Cardiac muscle cell (in vitro differentiated cells and primary cell): ENCODE measurements around the gene FHOD3. TPM values are rescaled to one million over a fixed set of nuclear protein-coding genes. Genes with fewer than 3 reads are reported as not detected.
"Not testable (repeated sequence)": the region's sequence is repeated elsewhere in the genome, so short reads cannot be mapped to it uniquely, and the experiment has no call there.

Experiments
- DNase-seq, 2 donors: peaks; one replicate each; pipeline versions ENCODE4 v3.0.0 to v3.0.0-alpha.2; 2010 to 2017; ENCODE audit warnings: low read depth in 1 of 2, low spot score in 1 of 2
- H3K27ac ChIP-seq: fragments of 200-600 bp; sonication (generic); 2 replicates; pipeline ENCODE4 v1.5.1; 2016
- H3K27me3 ChIP-seq: fragments of 200-600 bp; sonication (generic); 2 replicates; pipeline ENCODE4 v1.6.0; 2016; ENCODE audit warnings: control low read depth
- H3K36me3 ChIP-seq: fragments of 200-600 bp; sonication (generic); 2 replicates; pipeline ENCODE4 v1.5.1; 2016; ENCODE audit warnings: control low read depth
- H3K4me1 ChIP-seq: fragments of 200-600 bp; sonication (generic); 2 replicates; pipeline ENCODE4 v1.8.1; 2017; ENCODE audit warnings: low read depth, mild to moderate bottlenecking, mixed run types
- H3K4me3 ChIP-seq: fragments of 200-600 bp; sonication (generic); 2 replicates; pipeline ENCODE4 v1.5.1; 2016; ENCODE audit warnings: mild to moderate bottlenecking
- H3K9me3 ChIP-seq: fragments of 200-600 bp; sonication (generic); 2 replicates; pipeline ENCODE4 v1.5.1; 2017; ENCODE audit warnings: low read depth, mild to moderate bottlenecking, control low read depth
- CTCF ChIP-seq: IDR thresholded peaks from 2 replicates; pipeline ENCODE4 v1.5.1; 2012; ENCODE audit warnings: low read depth, mild to moderate bottlenecking, low read length
- polyA plus RNA-seq: library from polyadenylated mRNA; unstranded; fragments of >200 nt; fragmentation: Nextera tagmentation; extraction: Ambion mirVana; gene quantifications from 2 replicates; pipeline ENCODE4 v1.2.1, GENCODE V29; 2016
- total RNA-seq: library from RNA; depleted of rRNA; stranded (reverse); fragments of >200 nt; gene quantifications from 2 replicates; pipeline ENCODE4 v1.2.3, GENCODE V29; 2016

The FHOD3 gene
- total and polyA plus RNA-seq, 2 experiments from 2014 or later = 127 to 347 TPM

GRCh38 chr18:36459786-36460185 is 162.3 kb downstream of the FHOD3 start:
- Histone ChIP-seq H3K4me3 (no peak overlapping the region), H3K9me3 (no peaks in the 10 kb centered on the region), H3K27ac (peak overlapping the region; percentile 83), H3K36me3 (no peaks in the 10 kb centered on the region), H3K27me3 (no peaks in the 10 kb centered on the region), H3K4me1 (peaks cover 77% of the 10 kb centered on the region)
- no peak for DNase-seq
- no peak for TF ChIP-seq CTCF

- no peak for DNase-seq
- no peak overlapping the region for H3K4me3 ChIP-seq
- peak overlapping the region; percentile 83 for H3K27ac ChIP-seq
- no peaks in the 10 kb centered on the region for H3K27me3 ChIP-seq
- peaks cover 77% of the 10 kb centered on the region for H3K4me1 ChIP-seq
- H3K9me3 ChIP-seq = no peaks in the 10 kb centered on the region
- H3K36me3 ChIP-seq = no peaks in the 10 kb centered on the region
- no peak for TF ChIP-seq CTCF
These were observed 162.9 kb downstream of the FHOD3 start for GRCh38 chr18:36460324-36460850.

GRCh38 chr18:36460854-36461253 is 163.3 kb downstream of the FHOD3 start:
- Histone ChIP-seq H3K4me1 (peaks cover 77% of the 10 kb centered on the region), H3K9me3 (no peaks in the 10 kb centered on the region), H3K27ac (peak overlapping the region; percentile 83), H3K4me3 (no peak overlapping the region), H3K27me3 (no peaks in the 10 kb centered on the region), H3K36me3 (no peaks in the 10 kb centered on the region)
- TF ChIP-seq CTCF = no peak
- no peak for DNase-seq

- H3K27me3 ChIP-seq = no peaks in the 10 kb centered on the region
- DNase-seq = peak in 1 of 2 donors; percentile 6
- H3K9me3 ChIP-seq = no peaks in the 10 kb centered on the region
- no peaks in the 10 kb centered on the region for H3K36me3 ChIP-seq
- H3K4me1 ChIP-seq = peaks cover 78% of the 10 kb centered on the region
- H3K27ac ChIP-seq = peak overlapping the region; percentile 83
- no peak for TF ChIP-seq CTCF
- H3K4me3 ChIP-seq = no peak overlapping the region
These were observed 164.1 kb downstream of the FHOD3 start for GRCh38 chr18:36461551-36461987.

GRCh38 chr18:36463516-36463915 is 166.0 kb downstream of the FHOD3 start:
- not testable (repeated sequence) for H3K4me3 ChIP-seq, H3K9me3 ChIP-seq, H3K36me3 ChIP-seq, DNase-seq, H3K27me3 ChIP-seq
- H3K4me1 ChIP-seq = peaks cover 75% of the 10 kb centered on the region
- H3K27ac ChIP-seq = peak overlapping the region; percentile 94

GRCh38 chr18:36464126-36464651 is 166.7 kb downstream of the FHOD3 start:
- Histone ChIP-seq H3K36me3 (no peaks in the 10 kb centered on the region), H3K4me3 (no peak overlapping the region), H3K27ac (peak overlapping the region; percentile 94), H3K27me3 (no peaks in the 10 kb centered on the region), H3K4me1 (peaks cover 75% of the 10 kb centered on the region), H3K9me3 (no peaks in the 10 kb centered on the region)
- peak; percentile 18 to 81 for DNase-seq
- no peak for TF ChIP-seq CTCF
